KMS-11 (cell line): ENCODE measurements around the gene PAH.

Experiments used
- H2AFZ ChIP-seq: fragments of 200-600 bp; sonication (generic); 2 replicates; pipeline ENCODE4 v1.6.1; 2016; ENCODE audit warnings: antibody characterized with exemption, mixed run types, low read depth
- H3K27ac ChIP-seq: fragments of 200-600 bp; sonication (generic); 2 replicates; pipeline ENCODE4 v1.6.1; 2016; ENCODE audit warnings: mild to moderate bottlenecking, mixed run types
- H3K27me3 ChIP-seq: fragments of 200-600 bp; sonication (generic); 2 replicates; pipeline ENCODE4 v1.6.1; 2017; ENCODE audit warnings: mild to moderate bottlenecking, low read depth, mixed run types, moderate library complexity; ENCODE audit not compliant: insufficient read depth
- H3K36me3 ChIP-seq: fragments of 200-600 bp; sonication (generic); 2 replicates; pipeline ENCODE4 v1.6.1; 2017; ENCODE audit warnings: mild to moderate bottlenecking, mixed run types; ENCODE audit not compliant: insufficient read depth
- H3K4me1 ChIP-seq: fragments of 200-600 bp; sonication (generic); 2 replicates; pipeline ENCODE4 v1.6.1; 2016; ENCODE audit warnings: mild to moderate bottlenecking, low read depth, mixed run types; ENCODE audit not compliant: poor library complexity, severe bottlenecking
- H3K4me2 ChIP-seq: fragments of 200-600 bp; sonication (generic); 2 replicates; pipeline ENCODE4 v1.7.0; 2016; ENCODE audit warnings: mild to moderate bottlenecking, mixed run types
- H3K4me3 ChIP-seq: fragments of 200-600 bp; sonication (generic); IDR thresholded peaks from 2 replicates; pipeline ENCODE4 v1.6.1; 2017; ENCODE audit warnings: low read depth, low read length, mixed read lengths; ENCODE audit not compliant: insufficient read depth
- H3K79me2 ChIP-seq: fragments of 200-600 bp; sonication (generic); 2 replicates; pipeline ENCODE4 v1.6.1; 2016; ENCODE audit warnings: low read depth, mixed run types; ENCODE audit not compliant: insufficient read depth
- H3K9ac ChIP-seq: fragments of 200-600 bp; sonication (generic); 2 replicates; pipeline ENCODE4 v1.6.1; 2016; ENCODE audit warnings: mild to moderate bottlenecking, mixed run types
- H4K20me1 ChIP-seq: fragments of 200-600 bp; sonication (generic); 2 replicates; pipeline ENCODE4 v1.6.1; 2016; ENCODE audit warnings: mild to moderate bottlenecking, mixed run types; ENCODE audit not compliant: insufficient read depth
- TF ChIP-seq, protein P1 (sequence below): fragments of 200-600 bp; sonication (generic); conservative IDR thresholded peaks from 2 replicates; pipeline ENCODE4 v1.6.1; 2017; ENCODE audit warnings: low read depth, mild to moderate bottlenecking, antibody characterized with exemption, low read length, moderate library complexity, mixed read lengths

Gene PAH

DNA sequence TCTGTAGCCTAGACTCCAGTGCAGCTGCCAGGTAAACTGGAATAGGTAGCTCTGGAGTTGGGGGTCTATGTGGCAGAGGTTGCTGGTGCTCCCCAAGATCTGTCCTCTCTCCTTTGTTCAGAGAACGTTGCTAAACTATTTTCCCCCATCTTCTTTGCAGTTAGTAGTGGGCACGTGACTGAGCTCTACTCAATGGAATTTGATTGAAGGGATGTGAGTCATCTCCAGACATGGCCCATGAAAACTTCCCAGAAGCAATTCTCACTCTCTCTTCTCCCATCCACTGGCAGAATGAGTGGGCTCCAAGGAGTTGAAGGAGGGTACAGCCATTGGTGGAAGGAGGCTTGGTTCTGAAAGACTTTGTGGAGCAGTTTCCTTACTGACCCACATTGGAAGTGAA is 44.0 kb downstream of the PAH start:
- Histone ChIP-seq H2AFZ (no peak overlapping the region), H3K27me3 (no peaks in the 10 kb centered on the region), H3K4me1 (no peaks in the 10 kb centered on the region), H3K9ac (no peak overlapping the region), H4K20me1 (no peaks in the 10 kb centered on the region), H3K4me2 (no peak overlapping the region), H3K36me3 (no peaks in the 10 kb centered on the region), H3K79me2 (no peaks in the 10 kb centered on the region), H3K4me3 (no peak overlapping the region), H3K27ac (no peak overlapping the region)
- TF ChIP-seq, protein P1, sequence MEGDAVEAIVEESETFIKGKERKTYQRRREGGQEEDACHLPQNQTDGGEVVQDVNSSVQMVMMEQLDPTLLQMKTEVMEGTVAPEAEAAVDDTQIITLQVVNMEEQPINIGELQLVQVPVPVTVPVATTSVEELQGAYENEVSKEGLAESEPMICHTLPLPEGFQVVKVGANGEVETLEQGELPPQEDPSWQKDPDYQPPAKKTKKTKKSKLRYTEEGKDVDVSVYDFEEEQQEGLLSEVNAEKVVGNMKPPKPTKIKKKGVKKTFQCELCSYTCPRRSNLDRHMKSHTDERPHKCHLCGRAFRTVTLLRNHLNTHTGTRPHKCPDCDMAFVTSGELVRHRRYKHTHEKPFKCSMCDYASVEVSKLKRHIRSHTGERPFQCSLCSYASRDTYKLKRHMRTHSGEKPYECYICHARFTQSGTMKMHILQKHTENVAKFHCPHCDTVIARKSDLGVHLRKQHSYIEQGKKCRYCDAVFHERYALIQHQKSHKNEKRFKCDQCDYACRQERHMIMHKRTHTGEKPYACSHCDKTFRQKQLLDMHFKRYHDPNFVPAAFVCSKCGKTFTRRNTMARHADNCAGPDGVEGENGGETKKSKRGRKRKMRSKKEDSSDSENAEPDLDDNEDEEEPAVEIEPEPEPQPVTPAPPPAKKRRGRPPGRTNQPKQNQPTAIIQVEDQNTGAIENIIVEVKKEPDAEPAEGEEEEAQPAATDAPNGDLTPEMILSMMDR = no peak

DNA sequence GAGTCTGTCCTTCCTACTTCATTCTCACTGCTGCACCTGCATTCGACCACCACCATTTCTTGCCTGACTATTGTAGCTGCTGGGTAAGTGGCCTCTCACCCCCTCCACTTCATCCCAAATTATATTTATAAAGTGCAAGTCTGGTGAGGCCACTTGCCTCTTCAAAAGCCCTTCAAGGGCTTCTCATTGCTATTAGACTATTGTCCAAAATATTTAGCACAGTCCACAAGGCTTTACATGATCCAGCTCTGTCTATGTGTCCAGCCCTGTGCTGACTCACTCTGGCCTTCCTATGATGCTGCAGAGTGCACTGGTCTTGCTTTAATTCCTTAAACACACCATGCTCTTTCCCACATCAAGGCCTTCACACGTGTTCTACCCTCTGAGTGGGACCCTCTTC is 46.0 kb downstream of the PAH start:
- no peak overlapping the region for H3K27ac ChIP-seq
- no peak overlapping the region for H2AFZ ChIP-seq
- H3K4me3 ChIP-seq = no peak overlapping the region
- TF ChIP-seq, protein P1 = no peak
- H4K20me1 ChIP-seq = no peaks in the 10 kb centered on the region
- H3K79me2 ChIP-seq = no peaks in the 10 kb centered on the region
- no peak overlapping the region for H3K4me2 ChIP-seq
- no peaks in the 10 kb centered on the region for H3K36me3 ChIP-seq
- H3K4me1 ChIP-seq = no peaks in the 10 kb centered on the region
- H3K27me3 ChIP-seq = no peaks in the 10 kb centered on the region
- no peak overlapping the region for H3K9ac ChIP-seq

DNA sequence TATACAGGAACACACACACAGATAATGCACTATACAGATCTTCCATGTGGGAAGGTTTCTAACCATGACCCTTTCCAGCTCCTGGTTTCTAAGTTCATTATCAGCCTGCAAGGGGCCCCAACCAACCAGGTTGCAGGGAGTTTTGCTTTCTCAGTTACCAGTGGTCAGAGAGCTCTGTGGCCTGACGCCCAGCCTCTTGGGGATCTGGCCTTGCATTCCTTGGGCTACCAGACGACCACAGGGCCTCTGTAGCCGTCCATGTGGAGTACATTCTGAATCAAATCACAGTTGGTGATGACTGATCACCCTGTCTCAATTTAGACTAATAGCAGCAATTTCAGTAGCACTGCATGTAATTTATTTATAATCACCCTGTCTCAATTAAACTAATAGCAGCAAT is 47.5 kb downstream of the PAH start:
- Histone ChIP-seq H3K27ac (no peak overlapping the region), H3K4me2 (no peak overlapping the region), H3K4me1 (no peaks in the 10 kb centered on the region), H3K36me3 (no peaks in the 10 kb centered on the region), H3K4me3 (no peak overlapping the region), H3K79me2 (no peaks in the 10 kb centered on the region), H4K20me1 (no peaks in the 10 kb centered on the region), H3K9ac (no peak overlapping the region), H2AFZ (no peak overlapping the region), H3K27me3 (no peaks in the 10 kb centered on the region)
- TF ChIP-seq, protein P1 = no peak

DNA sequence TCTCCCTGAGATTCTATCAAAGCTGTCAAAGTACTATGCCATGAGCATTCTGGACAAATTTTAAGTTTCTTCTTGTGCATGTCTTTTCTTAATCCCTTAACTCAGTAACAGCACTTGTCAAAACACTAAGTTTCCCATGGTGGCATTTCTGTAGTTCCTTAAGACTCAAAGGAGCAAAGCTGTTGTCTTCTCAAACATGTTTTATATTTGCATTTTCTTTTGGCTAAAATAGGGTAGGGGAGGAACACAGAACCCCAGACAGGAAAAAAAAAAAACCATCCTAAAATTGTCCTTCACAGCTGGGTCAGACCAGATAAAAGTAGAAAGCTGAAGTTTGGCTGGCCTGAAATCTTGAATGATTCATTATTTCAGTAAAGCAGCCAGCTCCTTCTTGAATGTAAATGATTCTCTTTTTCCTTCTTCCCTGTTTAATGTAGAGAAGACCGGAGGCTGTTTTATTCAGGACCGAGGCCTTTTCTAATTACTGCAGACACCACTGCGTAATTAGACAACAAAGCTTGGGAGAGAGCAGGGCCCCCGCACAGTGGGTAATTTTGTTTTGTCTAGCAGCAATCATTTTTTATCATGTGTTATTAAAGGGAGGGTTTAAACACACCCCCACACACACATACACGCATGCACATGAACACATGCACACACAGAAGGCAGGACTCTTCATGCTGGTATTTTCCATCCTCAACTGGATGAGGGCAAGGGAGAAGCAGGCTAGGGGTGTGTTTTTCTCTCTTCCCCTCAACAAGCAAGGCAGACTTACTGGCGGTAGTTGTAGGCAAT is 51.0 kb downstream of the PAH start:
- Histone ChIP-seq H3K36me3 (no peaks in the 10 kb centered on the region), H3K4me2 (no peak overlapping the region)
- TF ChIP-seq, protein P1 = no peak

More for the DNA sequence above, 51.0 kb downstream of the PAH start:
- H2AFZ ChIP-seq = no peak overlapping the region
- no peak overlapping the region for H3K27ac ChIP-seq
- H3K9ac ChIP-seq = no peak overlapping the region
- H3K4me3 ChIP-seq = no peak overlapping the region
- no peaks in the 10 kb centered on the region for H4K20me1 ChIP-seq
- H3K27me3 ChIP-seq = no peaks in the 10 kb centered on the region
- H3K4me1 ChIP-seq = no peaks in the 10 kb centered on the region
- no peaks in the 10 kb centered on the region for H3K79me2 ChIP-seq
